Activated T-helper 1 cell treated with anti-CD3 and anti-CD28 coated beads, Interleukin-12 subunit alpha, Interleukin-12 subunit beta, Interleukin-2, Interleukin-4 antibody, amounts not matched to agents 30 ng/mL and 10 ng/mL and 1 ng/mL, durations not matched to agents 14 hours and 24 hours and 36 hours (primary cell): ENCODE measurements around the gene PALD1. TPM values are rescaled to one million over a fixed set of nuclear protein-coding genes. Genes with fewer than 3 reads are reported as not detected.

ENCODE experiments used
- DNase-seq: peaks from one replicate; pipeline ENCODE4 v3.0.0; 2021; ENCODE audit warnings: low spot score
- H3K27ac Mint-ChIP-seq: one replicate; pipeline ENCODE4 v1.8.0; 2021; ENCODE audit warnings: mild to moderate bottlenecking, mixed read lengths
- H3K27me3 Mint-ChIP-seq: one replicate; pipeline ENCODE4 v1.8.0; 2022; ENCODE audit warnings: mild to moderate bottlenecking, moderate library complexity, mixed read lengths; ENCODE audit not compliant: insufficient read depth
- H3K36me3 Mint-ChIP-seq: one replicate; pipeline ENCODE4 v1.8.0; 2021; ENCODE audit warnings: low read depth, mixed read lengths
- H3K4me1 Mint-ChIP-seq: one replicate; pipeline ENCODE4 v1.8.0; 2021; ENCODE audit warnings: low read depth, mixed read lengths
- H3K4me3 Mint-ChIP-seq: one replicate; pipeline ENCODE4 v1.8.0; 2021; ENCODE audit warnings: mild to moderate bottlenecking, moderate library complexity, mixed read lengths
- H3K9me3 Mint-ChIP-seq: one replicate; pipeline ENCODE4 v1.8.0; 2021; ENCODE audit warnings: mixed read lengths
- intact Hi-C: fragments of 100-400 bp; cut with micrococcal nuclease; formaldehyde crosslinking; loops from one replicate; pipeline ENCODE4 v1.15.1; 2024
- total RNA-seq: library from RNA; stranded (reverse); gene quantifications from 2 replicates; pipeline ENCODE4 v1.2.3, GENCODE V29; 2022

Gene PALD1
- total RNA-seq, 1 donor from 2014 or later: 0.88 TPM

DNA sequence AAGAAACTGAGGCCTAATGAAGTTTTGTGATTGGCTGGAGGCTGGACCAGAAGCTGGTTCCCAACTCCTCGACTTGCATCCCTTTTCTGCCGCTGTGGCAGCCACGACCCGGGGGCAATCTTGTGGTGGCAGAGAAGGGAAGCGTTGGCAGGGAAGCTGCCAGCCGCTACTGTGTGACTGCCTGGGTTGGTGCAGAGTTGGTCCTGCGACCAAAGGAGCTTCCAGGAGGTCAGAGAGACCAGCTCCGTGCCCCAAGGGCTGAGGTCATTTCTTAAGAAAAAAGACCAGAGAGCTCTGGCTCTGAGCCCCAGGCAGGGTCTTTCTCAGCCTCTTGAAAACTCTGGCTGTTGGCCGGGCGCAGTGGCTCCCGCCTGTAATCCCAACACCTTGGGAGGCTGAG lies 76.8 kb downstream of the PALD1 start:
- Mint-ChIP-seq H3K27ac (no peak overlapping the region), H3K4me3 (no peak overlapping the region), H3K27me3 (no peaks in the 10 kb centered on the region), H3K4me1 (peaks cover 19% of the 10 kb centered on the region), H3K36me3 (no peaks in the 10 kb centered on the region), H3K9me3 (no peaks in the 10 kb centered on the region)
- no peak for DNase-seq
- intact Hi-C loops: no loop called here

DNA sequence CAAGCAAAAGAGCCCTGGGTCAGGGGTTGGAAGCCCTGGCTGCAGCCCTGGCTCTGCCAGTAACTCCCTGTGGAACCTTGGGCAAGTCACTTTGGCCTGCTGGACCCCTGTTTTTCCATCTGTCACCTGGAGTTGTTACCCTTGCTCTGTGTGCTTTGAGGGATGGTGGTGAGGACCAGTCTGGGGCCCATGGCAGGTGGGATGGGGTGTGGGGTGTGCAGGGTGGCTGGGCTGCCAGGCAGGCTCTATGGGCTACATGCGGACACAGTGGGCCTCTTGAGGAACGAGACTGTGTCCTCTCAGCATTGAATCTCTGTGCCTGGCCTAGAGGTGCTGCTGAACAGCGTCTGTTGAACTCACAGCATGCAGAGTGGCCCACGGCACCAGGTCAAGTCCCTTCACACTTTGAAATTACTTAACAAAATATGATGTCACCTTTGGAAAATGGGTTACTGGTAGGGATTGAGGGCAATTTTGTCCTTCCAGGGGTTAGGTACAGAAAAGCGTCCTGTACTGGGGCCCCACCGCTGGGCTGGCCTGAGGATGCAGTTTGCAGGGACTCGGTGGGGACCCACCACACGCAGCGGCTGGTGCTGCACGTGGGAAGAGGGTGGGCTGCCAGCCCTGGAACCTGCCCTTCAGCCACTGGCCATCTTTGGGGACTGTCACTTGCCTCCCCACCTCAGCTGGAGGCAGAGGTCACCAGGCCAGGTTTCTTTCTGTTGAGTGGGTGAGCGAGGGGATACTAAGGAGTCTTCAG lies 78.7 kb downstream of the PALD1 start:
- Mint-ChIP-seq H3K36me3 (no peaks in the 10 kb centered on the region), H3K4me3 (no peak overlapping the region), H3K27me3 (no peaks in the 10 kb centered on the region), H3K9me3 (no peaks in the 10 kb centered on the region), H3K27ac (no peak overlapping the region), H3K4me1 (peaks cover 27% of the 10 kb centered on the region)
- no peak for DNase-seq
- intact Hi-C loops: no loop called here

DNA sequence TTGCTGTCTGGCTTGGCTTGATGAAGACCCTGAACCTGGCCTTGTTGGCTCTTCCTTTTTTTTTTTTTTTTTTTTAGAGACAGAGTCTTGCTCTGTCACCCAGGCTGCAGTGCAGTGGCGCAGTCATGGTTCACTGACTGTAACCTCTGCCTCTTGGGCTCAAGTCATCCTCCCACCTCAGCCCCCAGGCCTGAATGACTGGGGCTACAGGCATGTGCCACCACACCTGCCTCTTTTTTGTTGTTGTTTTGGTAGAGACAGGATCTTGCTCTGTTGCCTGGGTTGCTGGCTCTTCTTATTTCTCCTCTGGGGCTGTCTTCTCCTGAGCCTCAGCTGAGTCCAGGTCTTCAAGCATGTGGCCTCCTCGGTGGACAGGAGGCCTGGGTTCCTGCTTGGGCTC lies 79.3 kb downstream of the PALD1 start:
- no peak overlapping the region for H3K4me3 Mint-ChIP-seq
- H3K4me1 Mint-ChIP-seq: peaks cover 27% of the 10 kb centered on the region
- no peaks in the 10 kb centered on the region for H3K36me3 Mint-ChIP-seq
- intact Hi-C loops: no loop called here
- H3K27me3 Mint-ChIP-seq: no peaks in the 10 kb centered on the region
- no peak overlapping the region for H3K27ac Mint-ChIP-seq
- no peak for DNase-seq
- H3K9me3 Mint-ChIP-seq: no peaks in the 10 kb centered on the region

DNA sequence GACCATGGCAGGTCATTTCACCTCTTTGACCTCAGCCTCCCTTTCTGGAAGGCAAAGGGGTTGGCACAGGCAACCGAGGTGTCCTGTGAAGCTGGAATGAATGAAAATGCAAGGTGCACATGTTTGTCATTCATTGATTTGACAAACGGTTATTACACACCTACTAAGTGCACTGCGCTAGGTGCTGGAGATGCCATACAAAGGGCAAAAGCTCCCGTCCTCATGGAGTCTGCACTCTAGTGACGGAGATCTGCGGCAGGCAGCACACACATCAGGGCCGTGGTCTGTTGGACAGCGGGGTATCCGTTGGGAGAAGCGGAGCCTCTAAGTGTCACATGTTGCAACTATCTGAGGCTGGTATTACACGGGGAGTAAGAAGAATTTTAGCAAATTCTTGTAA lies 79.7 kb downstream of the PALD1 start:
- intact Hi-C loops: no loop called here
- Mint-ChIP-seq H3K27ac (no peak overlapping the region), H3K9me3 (no peaks in the 10 kb centered on the region), H3K4me1 (peaks cover 27% of the 10 kb centered on the region), H3K4me3 (no peak overlapping the region), H3K27me3 (no peaks in the 10 kb centered on the region), H3K36me3 (no peaks in the 10 kb centered on the region)
- no peak for DNase-seq

DNA sequence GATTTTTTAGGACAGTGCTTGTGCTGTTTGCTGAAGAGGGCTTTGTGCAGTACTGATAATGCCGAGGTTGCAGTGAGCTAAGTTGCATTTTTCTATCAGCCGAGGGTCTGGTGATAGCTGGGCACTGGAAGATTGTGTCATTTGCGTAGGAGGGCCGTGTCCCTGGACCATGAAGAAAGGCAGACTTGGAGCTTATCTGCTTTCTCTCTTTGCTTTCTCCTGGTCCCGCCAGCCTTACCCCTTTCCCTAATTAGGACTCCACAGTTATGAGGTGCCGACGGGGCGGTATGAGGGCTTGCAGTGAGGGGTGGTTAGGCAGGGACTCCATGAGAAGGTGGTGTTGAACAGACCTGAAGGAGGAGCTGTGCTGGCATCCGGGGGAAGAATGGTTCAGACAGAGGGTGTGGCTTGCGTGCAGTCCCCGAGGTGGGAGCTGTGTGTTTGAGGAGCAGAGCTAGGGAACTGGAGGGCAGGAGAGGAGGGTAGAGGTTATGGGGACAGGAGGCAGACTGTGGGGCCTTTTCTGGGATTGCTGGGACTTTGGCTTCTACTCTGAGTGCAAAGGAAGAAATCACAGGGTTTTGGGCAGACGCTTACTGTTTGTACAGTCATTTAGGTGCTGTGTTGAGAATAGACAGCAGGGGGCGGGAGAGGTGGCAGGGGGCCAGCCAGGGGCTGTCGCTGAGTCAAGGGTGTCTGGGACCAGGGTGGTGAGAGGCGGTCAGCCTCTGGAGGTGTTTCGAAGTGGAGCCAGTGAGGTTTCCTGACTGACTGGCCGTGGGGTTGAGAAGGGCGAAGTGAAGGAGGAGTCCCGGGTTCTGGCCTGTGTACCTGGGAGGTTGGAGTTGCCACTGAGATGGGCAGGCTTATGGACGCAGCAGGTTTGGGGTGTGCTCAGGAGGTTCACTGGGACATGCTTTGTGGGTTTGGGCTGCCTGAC lies 80.6 kb downstream of the PALD1 start:
- Mint-ChIP-seq H3K9me3 (no peaks in the 10 kb centered on the region), H3K27me3 (no peaks in the 10 kb centered on the region), H3K4me3 (peak overlapping the region; percentile 67), H3K36me3 (no peaks in the 10 kb centered on the region), H3K4me1 (peaks cover 27% of the 10 kb centered on the region), H3K27ac (peak overlapping the region; percentile 65)
- intact Hi-C loops: loop anchor here (1.0 kb wide), 5 partner anchors 19 to 200 kb away; no protein-coding TSS in a partner anchor
- peak; percentile 50 for DNase-seq

DNA sequence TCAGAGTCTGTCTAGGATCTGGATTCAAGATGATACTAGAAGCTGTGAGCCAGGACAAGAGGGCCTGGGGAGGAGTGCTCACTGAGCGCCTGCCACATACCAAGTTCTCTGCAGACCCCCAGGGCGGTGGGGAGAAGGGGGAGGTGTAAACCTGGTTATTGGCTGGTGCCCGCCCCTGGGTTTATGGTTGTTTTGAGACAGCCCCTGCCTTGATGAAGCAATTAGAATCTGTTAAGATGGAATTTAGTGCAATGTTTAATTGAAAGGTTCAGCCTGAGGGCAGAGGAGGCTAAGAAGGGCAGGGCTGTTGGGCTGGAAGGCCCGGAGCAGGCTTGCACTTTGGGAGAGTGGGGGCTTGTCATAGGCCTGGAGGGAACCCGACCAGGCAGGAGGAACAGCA lies 81.3 kb downstream of the PALD1 start:
- H3K27me3 Mint-ChIP-seq: no peaks in the 10 kb centered on the region
- DNase-seq: no peak
- no peaks in the 10 kb centered on the region for H3K36me3 Mint-ChIP-seq
- no peaks in the 10 kb centered on the region for H3K9me3 Mint-ChIP-seq
- peak overlapping the region; percentile 65 for H3K27ac Mint-ChIP-seq
- intact Hi-C loops: loop anchor here (1.0 kb wide), 5 partner anchors 18 to 199 kb away; no protein-coding TSS in a partner anchor
- H3K4me1 Mint-ChIP-seq: peaks cover 27% of the 10 kb centered on the region
- no peak overlapping the region for H3K4me3 Mint-ChIP-seq

DNA sequence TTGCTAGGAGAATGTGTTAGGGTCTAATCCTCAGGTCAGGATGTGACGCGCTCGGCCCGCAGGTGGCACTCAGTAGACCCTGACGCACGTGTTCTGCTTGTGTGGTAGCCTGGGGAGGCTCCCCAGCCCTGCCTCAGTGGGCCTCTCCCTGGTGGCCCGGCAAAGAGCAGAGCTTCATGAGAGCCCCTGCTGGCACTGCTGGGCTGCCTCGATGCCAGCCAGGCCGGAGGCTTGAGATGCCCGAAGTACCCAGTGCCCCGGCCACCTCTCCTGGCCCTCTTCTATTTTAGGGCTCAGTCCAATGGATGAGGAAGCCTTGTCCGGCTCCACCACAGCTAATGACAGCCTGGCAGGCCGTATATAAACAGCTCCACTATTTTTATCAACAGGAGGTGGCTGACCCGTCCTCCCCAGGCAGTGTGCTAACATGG lies 82.0 kb downstream of the PALD1 start:
- H3K36me3 Mint-ChIP-seq: no peaks in the 10 kb centered on the region
- intact Hi-C loops: no loop called here
- H3K9me3 Mint-ChIP-seq: no peaks in the 10 kb centered on the region
- H3K4me1 Mint-ChIP-seq: peaks cover 27% of the 10 kb centered on the region
- no peak for DNase-seq
- H3K27me3 Mint-ChIP-seq: no peaks in the 10 kb centered on the region
- no peak overlapping the region for H3K4me3 Mint-ChIP-seq
- H3K27ac Mint-ChIP-seq: no peak overlapping the region

DNA sequence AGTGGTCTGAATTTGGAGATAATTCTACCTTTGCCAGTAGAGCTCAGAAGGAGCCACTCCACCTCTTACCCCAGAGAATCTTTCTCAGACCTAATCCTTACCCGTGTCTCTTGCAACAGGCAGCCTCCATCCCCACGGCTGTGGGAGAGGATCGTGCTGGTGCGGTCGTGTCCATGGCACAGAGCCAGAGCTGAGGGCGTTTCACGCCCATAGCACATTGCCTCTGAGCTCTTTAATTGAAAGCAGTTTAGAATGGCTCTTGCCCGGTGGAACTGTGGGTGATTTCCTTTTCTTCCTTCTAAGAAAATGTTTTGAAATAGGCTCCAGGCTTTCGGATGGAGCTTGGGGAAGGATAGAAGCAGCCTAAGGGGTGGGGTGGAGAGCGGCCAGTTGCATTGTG lies 82.5 kb downstream of the PALD1 start:
- no peaks in the 10 kb centered on the region for H3K9me3 Mint-ChIP-seq
- H3K27me3 Mint-ChIP-seq: peaks cover under 1% of the 10 kb centered on the region
- peaks cover 27% of the 10 kb centered on the region for H3K4me1 Mint-ChIP-seq
- H3K4me3 Mint-ChIP-seq: no peak overlapping the region
- no peak for DNase-seq
- H3K27ac Mint-ChIP-seq: no peak overlapping the region
- intact Hi-C loops: no loop called here
- H3K36me3 Mint-ChIP-seq: no peaks in the 10 kb centered on the region

DNA sequence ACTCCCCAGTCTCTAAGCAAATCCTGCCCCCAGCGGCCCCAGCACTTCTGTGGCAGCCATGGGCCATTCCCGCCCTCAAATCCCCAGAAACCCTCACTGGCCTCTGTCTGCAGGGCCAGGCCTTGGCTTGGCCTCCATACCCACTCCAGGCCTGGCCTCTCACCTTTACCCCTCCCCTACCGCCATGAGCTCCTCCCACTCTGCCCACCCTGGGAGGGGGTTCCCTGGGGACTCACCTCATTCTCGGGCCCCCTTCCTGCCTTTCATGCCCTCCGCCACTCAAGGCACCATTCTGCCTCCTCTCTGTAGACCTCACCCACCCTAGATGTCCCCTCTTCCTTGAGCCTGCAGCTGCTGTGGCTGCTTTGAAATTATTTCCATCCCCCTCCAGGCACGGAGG lies 83.0 kb downstream of the PALD1 start:
- H3K27ac Mint-ChIP-seq: no peak overlapping the region

DNA sequence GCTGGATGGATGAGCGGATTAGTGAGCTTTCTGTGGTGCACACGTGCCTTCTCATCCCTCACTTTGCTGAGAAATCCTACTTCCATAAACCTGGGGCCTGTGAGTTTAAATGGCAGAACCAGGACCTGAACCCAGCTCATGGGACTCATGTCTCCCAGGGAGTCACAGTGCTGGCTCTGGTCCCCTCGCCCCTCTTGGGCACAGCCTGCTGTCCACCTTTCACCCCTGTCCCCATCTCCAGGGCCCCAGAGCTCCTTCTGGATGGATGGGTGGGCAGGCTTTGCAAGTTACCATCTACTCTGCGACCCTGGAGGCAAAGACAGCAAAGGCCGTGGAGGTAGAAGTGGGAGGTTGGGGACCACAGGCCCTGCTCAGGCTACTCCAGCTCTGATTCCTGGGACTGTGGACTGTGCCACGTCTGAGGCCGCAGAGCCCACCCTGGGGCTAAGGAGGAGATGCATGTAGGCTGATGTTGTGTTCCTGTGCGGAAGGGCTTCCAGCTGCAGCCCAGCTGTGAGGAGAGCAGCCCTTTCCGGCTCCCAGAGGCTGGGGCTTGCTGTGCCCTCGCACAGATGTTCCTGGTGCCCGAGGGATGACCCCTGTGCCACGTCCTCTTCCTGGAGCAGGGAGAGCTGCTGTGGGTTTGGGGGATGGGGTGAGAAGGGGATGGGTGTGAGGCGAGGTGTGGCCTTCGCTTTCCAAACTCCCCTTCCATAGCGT lies 83.6 kb downstream of the PALD1 start:
- H3K4me1 Mint-ChIP-seq: peaks cover 27% of the 10 kb centered on the region
- H3K36me3 Mint-ChIP-seq: no peaks in the 10 kb centered on the region
- H3K27me3 Mint-ChIP-seq: peaks cover 2% of the 10 kb centered on the region
- DNase-seq: no peak
- intact Hi-C loops: no loop called here
- no peak overlapping the region for H3K27ac Mint-ChIP-seq
- no peak overlapping the region for H3K4me3 Mint-ChIP-seq
- H3K9me3 Mint-ChIP-seq: no peaks in the 10 kb centered on the region

More for the DNA sequence above, 83.0 kb downstream of the PALD1 start:
- intact Hi-C loops: no loop called here
- Mint-ChIP-seq H3K9me3 (no peaks in the 10 kb centered on the region), H3K36me3 (no peaks in the 10 kb centered on the region), H3K4me1 (peaks cover 27% of the 10 kb centered on the region), H3K27me3 (peaks cover 2% of the 10 kb centered on the region), H3K4me3 (no peak overlapping the region)
- DNase-seq: no peak

DNA sequence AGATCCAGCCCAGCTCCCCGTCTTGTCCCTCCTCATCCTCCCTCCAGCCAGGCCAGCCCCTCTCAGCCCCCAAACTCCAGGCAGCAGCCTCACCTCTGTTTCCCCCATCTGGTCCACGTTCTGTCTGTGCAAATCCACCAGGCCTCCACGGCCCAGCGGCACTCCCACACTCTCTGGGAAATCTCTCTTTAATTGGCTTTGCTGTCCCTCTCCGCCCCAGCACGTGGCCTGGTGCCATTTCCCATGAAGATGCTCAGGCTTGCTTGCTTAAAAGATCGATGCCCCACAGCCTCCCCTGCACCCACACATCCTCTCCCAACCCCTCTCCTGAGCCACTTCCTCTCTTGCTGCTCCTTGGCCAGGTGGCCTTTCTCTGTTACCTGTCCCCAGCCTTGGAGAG lies 84.7 kb downstream of the PALD1 start:
- no peaks in the 10 kb centered on the region for H3K9me3 Mint-ChIP-seq
- no peak for DNase-seq
- H3K4me3 Mint-ChIP-seq: no peak overlapping the region
- no peaks in the 10 kb centered on the region for H3K36me3 Mint-ChIP-seq
- intact Hi-C loops: no loop called here
- H3K4me1 Mint-ChIP-seq: peaks cover 27% of the 10 kb centered on the region
- peaks cover 2% of the 10 kb centered on the region for H3K27me3 Mint-ChIP-seq
- no peak overlapping the region for H3K27ac Mint-ChIP-seq

DNA sequence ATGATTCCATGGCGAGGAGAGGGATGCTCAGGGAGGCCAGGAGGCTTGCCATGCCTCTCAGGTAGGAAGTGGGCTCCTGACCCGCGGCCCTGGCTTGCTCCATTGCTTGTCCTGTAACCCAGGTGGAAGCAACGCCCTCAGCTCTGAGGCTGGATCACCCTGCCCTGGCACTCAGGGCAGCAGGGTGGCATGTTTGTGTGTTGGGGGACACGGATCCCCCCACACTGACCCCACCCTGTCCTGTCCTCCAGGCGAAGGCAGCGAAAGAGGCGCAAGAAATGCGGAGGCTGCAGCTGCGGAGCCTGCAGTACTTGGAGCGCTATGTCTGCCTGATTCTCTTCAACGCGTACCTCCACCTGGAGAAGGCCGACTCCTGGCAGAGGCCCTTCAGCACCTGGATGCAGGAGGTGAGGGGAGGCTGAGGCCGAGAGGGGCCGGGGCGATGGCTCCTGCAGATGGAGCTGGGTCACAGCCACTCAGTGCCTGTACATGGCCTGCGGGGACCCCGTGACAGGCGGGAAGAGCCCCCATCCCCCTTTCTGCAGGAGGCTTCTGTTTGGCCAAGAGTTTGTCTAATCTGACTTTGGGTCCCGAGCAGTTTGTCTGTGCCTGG lies 85.7 kb downstream of the PALD1 start:
- H3K27ac Mint-ChIP-seq: no peak overlapping the region
- no peaks in the 10 kb centered on the region for H3K9me3 Mint-ChIP-seq
- peaks cover 2% of the 10 kb centered on the region for H3K27me3 Mint-ChIP-seq
- peaks cover 19% of the 10 kb centered on the region for H3K4me1 Mint-ChIP-seq
- intact Hi-C loops: no loop called here
- DNase-seq: no peak
- no peak overlapping the region for H3K4me3 Mint-ChIP-seq
- H3K36me3 Mint-ChIP-seq: no peaks in the 10 kb centered on the region
